BJ (cell line): ENCODE data around the gene MYD88. TPM values are rescaled to one million over a fixed set of nuclear protein-coding genes. Genes with fewer than 3 reads are reported as not detected.

Experiments used
- CTCF ChIA-PET: fragments of 350-600 bp; formaldehyde crosslinking; extraction: SDS; loops from one replicate; lab custom pipeline; 2021; ENCODE audit warnings: antibody characterized with exemption, inconsistent platforms; lab: Yijun Ruan, JAX
- POLR2A ChIA-PET: fragments of 300-600 bp; sonication (Branson Sonifier 250); formaldehyde crosslinking; extraction: SDS; loops from one replicate; lab custom pipeline; 2021; ENCODE audit warnings: antibody characterized with exemption; lab: Charles Lee
- DNase-seq: peaks from one replicate; pipeline ENCODE4 v3.0.0-alpha.2; 2011; ENCODE audit warnings: low read depth
- H3K27me3 ChIP-seq: 2 replicates; pipeline ENCODE4 v1.6.0; 2011; ENCODE audit warnings: low read length; ENCODE audit not compliant: control insufficient read depth, insufficient read depth
- H3K36me3 ChIP-seq: 2 replicates; pipeline ENCODE4 v1.5.1; 2011; ENCODE audit warnings: low read length; ENCODE audit not compliant: control insufficient read depth, insufficient read depth
- H3K4me3 ChIP-seq: 2 replicates; pipeline ENCODE4 v1.5.1; 2011; ENCODE audit warnings: low read depth, mild to moderate bottlenecking, control low read depth, low read length
- CTCF ChIP-seq: IDR thresholded peaks from 2 replicates; pipeline ENCODE4 v1.5.1; 2011; ENCODE audit warnings: low read depth, mild to moderate bottlenecking, control low read depth, inconsistent platforms, low read length, moderate library complexity; ENCODE audit not compliant: insufficient read depth
- polyA minus RNA-seq: library from RNA; depleted of rRNA, polyadenylated mRNA; stranded (reverse); fragments of >200 nt; gene quantifications from 2 replicates; pipeline ENCODE4 v1.2.3, GENCODE V29; 2011; rRNA and poly(A)+ RNA removed
- polyA plus RNA-seq: library from polyadenylated mRNA; depleted of rRNA; stranded (reverse); fragments of >200 nt; gene quantifications from 2 replicates; pipeline ENCODE4 v1.2.3, GENCODE V29; 2011; rRNA removed

The MYD88 gene
- polyA plus RNA-seq = 28.4 and 45.6 TPM in 2 replicates
- polyA minus RNA-seq = 21.3 and 41.9 TPM in 2 replicates

GRCh38 chr3:38138349-38139190 lies at the start of gene MYD88:
Gene MYD88, plus strand, starts transcription at chr3:38138661. Its CDS starts 40 bp downstream, at chr3:38138701.
- peak; percentile 8 for DNase-seq
- peak within 1 kb of the TSS; percentile 83 for H3K4me3 ChIP-seq
- TF ChIP-seq CTCF = peak; percentile 21; the same call in 1 of the 2 replicates
- peaks cover 15% of the 10 kb centered on the region for H3K36me3 ChIP-seq
- ChIA-PET CTCF (interaction anchor here (0.6 to 1.4 kb wide), 2 partner anchors 135 to 159 kb away, joined by 3 read pairs; no protein-coding TSS in a partner anchor), POLR2A (no interaction called here)
- no peaks in the 10 kb centered on the region for H3K27me3 ChIP-seq

- H3K36me3 ChIP-seq = no peaks in the 10 kb centered on the region
- DNase-seq = no peak
- no peak overlapping the region for H3K4me3 ChIP-seq
- CTCF ChIA-PET = no interaction called here
- peaks cover 4% of the 10 kb centered on the region for H3K27me3 ChIP-seq
- TF ChIP-seq CTCF = no peak
- POLR2A ChIA-PET = no interaction called here
Measured at GRCh38 chr3:38089163-38089562, 49.3 kb upstream of the MYD88 start.

- no peaks in the 10 kb centered on the region for H3K36me3 ChIP-seq
- ChIA-PET POLR2A (no interaction called here), CTCF (no interaction called here)
- no peak overlapping the region for H3K4me3 ChIP-seq
- TF ChIP-seq CTCF = no peak
- H3K27me3 ChIP-seq = peaks cover 13% of the 10 kb centered on the region
- no peak for DNase-seq
Measured at GRCh38 chr3:38090453-38090852, 48.0 kb upstream of the MYD88 start.

- no peak for DNase-seq
- H3K27me3 ChIP-seq = peaks cover 28% of the 10 kb centered on the region
- TF ChIP-seq CTCF = no peak
- CTCF ChIA-PET = interaction anchor here (0.6 to 1.5 kb wide), 2 partner anchors 10 to 485 kb away, joined by 3 to 5 read pairs; no protein-coding TSS in a partner anchor
- H3K4me3 ChIP-seq = no peak overlapping the region
- POLR2A ChIA-PET = no interaction called here
- no peaks in the 10 kb centered on the region for H3K36me3 ChIP-seq
Measured at GRCh38 chr3:38094999-38095398, 43.5 kb upstream of the MYD88 start.

- CTCF ChIA-PET = interaction anchor here (0.6 kb wide), 1 partner anchor 99 kb away, joined by 3 read pairs; no protein-coding TSS in a partner anchor
- TF ChIP-seq CTCF = no peak
- H3K27me3 ChIP-seq = peaks cover 30% of the 10 kb centered on the region
- no peak for DNase-seq
- POLR2A ChIA-PET = no interaction called here
- H3K36me3 ChIP-seq = no peaks in the 10 kb centered on the region
- H3K4me3 ChIP-seq = no peak overlapping the region
Measured at GRCh38 chr3:38095669-38096483, 42.6 kb upstream of the MYD88 start.
